H1 (cell line): ENCODE data around the gene SLC24A3. TPM values are rescaled to one million over a fixed set of nuclear protein-coding genes. Genes with fewer than 3 reads are reported as not detected.

Source experiments
- CTCF ChIA-PET: fragments of 300-600 bp; sonication (Branson Sonifier 250); formaldehyde crosslinking; loops from one replicate; lab custom pipeline; 2021; ENCODE audit not compliant: partially characterized antibody; lab: Charles Lee
- POLR2A ChIA-PET: fragments of 300-600 bp; sonication (Branson Sonifier 250); formaldehyde crosslinking; loops from one replicate; lab custom pipeline; 2021; ENCODE audit warnings: inconsistent platforms; ENCODE audit not compliant: partially characterized antibody; lab: Charles Lee
- DNase-seq, 2 experiments: peaks; one replicate each; pipeline versions ENCODE4 v3.0.0 to v3.0.0-alpha.2; 2010 to 2022; ENCODE audit warnings: low spot score in 2 of 2, low read depth in 1 of 2, mixed read lengths in 1 of 2
- FAIRE-seq: peaks from 2 replicates; lab custom pipeline; 2011; peaks lifted over from hg19 to GRCh38; lab: Jason Lieb, UNC
- H2AFZ ChIP-seq: 2 replicates; pipeline ENCODE4 v1.8.1; 2012; ENCODE audit warnings: low read length, inconsistent platforms
- H2AK5ac ChIP-seq: 2 replicates; pipeline ENCODE4 v1.6.1; 2013; ENCODE audit warnings: low read depth, low read length
- H2BK120ac ChIP-seq: replicated peaks from 2 replicates; pipeline ENCODE3; 2013; ENCODE audit warnings: low read depth, low read length, inconsistent platforms
- H2BK12ac ChIP-seq: 2 replicates; pipeline ENCODE4 v1.6.1; 2013; ENCODE audit warnings: low read depth, low read length
- H2BK15ac ChIP-seq: 2 replicates; pipeline ENCODE4 v1.6.1; 2013; ENCODE audit warnings: low read length
- H2BK20ac ChIP-seq: 2 replicates; pipeline ENCODE4 v1.6.1; 2013; ENCODE audit warnings: low read length
- H2BK5ac ChIP-seq: 2 replicates; pipeline ENCODE4 v1.6.1; 2013; ENCODE audit warnings: low read depth, low read length
- H3K14ac ChIP-seq: 2 replicates; pipeline ENCODE4 v1.6.1; 2013; ENCODE audit warnings: inconsistent platforms; ENCODE audit not compliant: insufficient read length
- H3K18ac ChIP-seq: 2 replicates; pipeline ENCODE4 v1.6.1; 2013; ENCODE audit warnings: low read length; ENCODE audit errors: extremely low read depth
- H3K23ac ChIP-seq: 2 replicates; pipeline ENCODE4 v1.6.1; 2013; ENCODE audit warnings: inconsistent platforms; ENCODE audit not compliant: insufficient read length
- H3K23me2 ChIP-seq: 2 replicates; pipeline ENCODE4 v1.6.1; 2013; ENCODE audit warnings: low read depth, low read length
- H3K27ac ChIP-seq: 2 replicates; pipeline ENCODE4 v1.6.1; 2011; ENCODE audit warnings: low read depth, low read length, inconsistent platforms
- H3K27me3 ChIP-seq, 4 experiments: replicated peaks in 1 of 4; 1 replicate in 1 of 4; 2 replicates in 3 of 4; pipeline versions ENCODE4 v1.6.1 to v1.8.1; 2011 to 2013; ENCODE audit warnings: low read length in 3 of 4, mild to moderate bottlenecking in 3 of 4, inconsistent platforms in 2 of 4, mixed read lengths in 2 of 4, moderate library complexity in 1 of 4; ENCODE audit not compliant: control insufficient read depth in 3 of 4, insufficient read depth in 3 of 4; ENCODE audit errors: extremely low read depth in 1 of 4
- H3K36me3 ChIP-seq, 4 experiments: 2 replicates each; pipeline versions ENCODE4 v1.6.1 to v1.8.1; 2011 to 2013; ENCODE audit warnings: mild to moderate bottlenecking in 4 of 4, low read length in 3 of 4, moderate library complexity in 2 of 4, control low read depth in 1 of 4, inconsistent platforms in 1 of 4; ENCODE audit not compliant: insufficient read depth in 4 of 4, control insufficient read depth in 2 of 4
- H3K4ac ChIP-seq: replicated peaks from 2 replicates; pipeline ENCODE3; 2013; ENCODE audit warnings: low read length, low read depth, mixed read lengths, inconsistent platforms; ENCODE audit not compliant: insufficient read length
- H3K4me1 ChIP-seq, 4 experiments: replicated peaks in 1 of 4; 1 replicate in 1 of 4; 2 replicates in 3 of 4; pipeline versions ENCODE4 v1.6.1 to v1.8.1; 2011 to 2013; ENCODE audit warnings: low read length in 3 of 4, inconsistent platforms in 2 of 4, mixed read lengths in 1 of 4; ENCODE audit not compliant: insufficient read depth in 4 of 4, control insufficient read depth in 3 of 4
- H3K4me2 ChIP-seq, 2 experiments: 2 replicates each; pipeline versions ENCODE4 v1.6.1 to v1.8.1; 2011 to 2013; ENCODE audit warnings: low read depth in 2 of 2, low read length in 2 of 2, control low read depth in 1 of 2, inconsistent platforms in 1 of 2, mild to moderate bottlenecking in 1 of 2; ENCODE audit not compliant: insufficient read depth in 1 of 2
- H3K4me3 ChIP-seq, 4 experiments: fragments of 200-600, 300-600 bp in 1 of 4; sonication (generic), shearing (Covaris generic), sonication (Bioruptor Twin) in 1 of 4; 2 replicates each; pipeline versions ENCODE4 v1.5.1 to v1.8.1; 2011 to 2016; ENCODE audit warnings: low read length in 4 of 4, low read depth in 3 of 4, control low read depth in 2 of 4, inconsistent platforms in 2 of 4, mild to moderate bottlenecking in 2 of 4, mixed read lengths in 1 of 4, moderate library complexity in 1 of 4; ENCODE audit not compliant: insufficient read depth in 2 of 4; ENCODE audit errors: extremely low read depth in 1 of 4
- H3K56ac ChIP-seq: replicated peaks from 2 replicates; pipeline ENCODE3; 2013; ENCODE audit warnings: low read depth, mild to moderate bottlenecking, mixed read lengths, low read length, inconsistent platforms; ENCODE audit not compliant: insufficient read length
- H3K79me1 ChIP-seq: 2 replicates; pipeline ENCODE4 v1.6.1; 2013; ENCODE audit warnings: low read depth, low read length, control low read depth
- H3K79me2 ChIP-seq, 2 experiments: 2 replicates each; pipeline versions ENCODE4 v1.6.1 to v1.8.1; 2012 to 2013; ENCODE audit warnings: low read length in 2 of 2, mild to moderate bottlenecking in 2 of 2, inconsistent platforms in 1 of 2; ENCODE audit not compliant: insufficient read depth in 2 of 2, control insufficient read depth in 1 of 2
- H3K9ac ChIP-seq, 4 experiments: replicated peaks in 1 of 4; 1 replicate in 1 of 4; 2 replicates in 3 of 4; pipeline versions ENCODE4 v1.6.1 to v1.8.1; 2011 to 2013; ENCODE audit warnings: low read depth in 3 of 4, low read length in 3 of 4, control low read depth in 2 of 4, mild to moderate bottlenecking in 2 of 4, moderate library complexity in 2 of 4, inconsistent platforms in 1 of 4; ENCODE audit errors: extremely low read depth in 1 of 4
- H3K9me3 ChIP-seq, 2 experiments: 2 replicates each; pipeline versions ENCODE4 v1.6.1 to v1.8.1; 2012 to 2013; ENCODE audit warnings: mild to moderate bottlenecking in 2 of 2, moderate library complexity in 2 of 2, control low read depth in 1 of 2, inconsistent platforms in 1 of 2, low read depth in 1 of 2, low read length in 1 of 2, mixed read lengths in 1 of 2; ENCODE audit not compliant: insufficient read depth in 2 of 2
- H4K20me1 ChIP-seq, 2 experiments: replicated peaks in 1 of 2; 2 replicates each; pipeline versions ENCODE3 to v1.8.1; 2011 to 2013; ENCODE audit warnings: inconsistent platforms in 2 of 2, low read length in 2 of 2, mild to moderate bottlenecking in 1 of 2; ENCODE audit not compliant: insufficient read depth in 2 of 2, control insufficient read depth in 1 of 2
- H4K5ac ChIP-seq: 2 replicates; pipeline ENCODE4 v1.6.1; 2013; ENCODE audit warnings: low read length, low read depth, mixed read lengths, inconsistent platforms; ENCODE audit not compliant: insufficient read length
- H4K8ac ChIP-seq: 2 replicates; pipeline ENCODE4 v1.8.0; 2013; ENCODE audit warnings: mild to moderate bottlenecking, moderate library complexity, low read length, inconsistent platforms; ENCODE audit not compliant: insufficient read depth; ENCODE audit errors: extremely low read depth
- H4K91ac ChIP-seq: replicated peaks from 2 replicates; pipeline ENCODE3; 2013; ENCODE audit warnings: low read length, mixed read lengths, inconsistent platforms; ENCODE audit not compliant: insufficient read length
- EP300 ChIP-seq, 2 experiments: IDR thresholded peaks; 1 replicate in 1 of 2; 2 replicates in 1 of 2; pipeline ENCODE4 v1.6.1; 2011 to 2012; ENCODE audit warnings: low read depth in 2 of 2, low read length in 2 of 2, mild to moderate bottlenecking in 2 of 2, borderline replicate concordance in 1 of 2, inconsistent platforms in 1 of 2, moderate library complexity in 1 of 2
- KDM5A ChIP-seq: fragments of 200-600 bp; IDR thresholded peaks from 2 replicates; pipeline ENCODE4 v1.7.1; 2012; ENCODE audit warnings: mild to moderate bottlenecking, low read length, inconsistent platforms, mixed read lengths
- SP1 ChIP-seq: IDR thresholded peaks from 2 replicates; pipeline ENCODE4 v1.6.1; 2011; ENCODE audit warnings: low read depth, low read length
- WGBS, 2 experiments: shearing (Covaris generic) in 1 of 2; methylation state at CpG; one replicate each; pipeline versions ENCODE4 v1.1.6 to v1.1.7; 2013 to 2015; ENCODE audit warnings: low lambda C conversion rate in 2 of 2, mixed read lengths in 2 of 2, inconsistent platforms in 1 of 2, low coverage in 1 of 2, missing lambda C conversion rate in 1 of 2; ENCODE audit not compliant: insufficient replicate concordance in 2 of 2, insufficient coverage in 1 of 2, insufficient read length in 1 of 2; ENCODE audit errors: extremely low coverage in 1 of 2, missing lambda C conversion rate in 1 of 2; 5-methylcytosine and 5-hydroxymethylcytosine counted together
- polyA plus RNA-seq, 7 experiments: library from polyadenylated mRNA; depleted of rRNA in 3 of 7; stranded (reverse) in 5 of 7; unstranded in 2 of 7; fragments of >200 nt in 5 of 7; fragments of 200-250 nt in 2 of 7; gene quantifications; 1 replicate in 5 of 7; 2 replicates in 1 of 7; 4 replicates in 1 of 7; pipeline versions ENCODE4 v1.2.1 to v1.2.3, GENCODE V29; 2011 to 2013; ENCODE audit warnings: missing spikeins in 2 of 7, mixed read lengths in 2 of 7
- total RNA-seq: library from RNA; stranded (reverse); fragmentation: NEBNext Ultra II Directional; extraction: Animal tissue kit (Norgen Biotek cat#: 25700); gene quantifications from 2 replicates; pipeline ENCODE4 v1.2.1, GENCODE V29; 2021

The SLC24A3 gene
- total and polyA plus RNA-seq, 2 of the 8 experiments (the other 6 are each of a cell fraction or from before 2014, with no cell fraction given), result 4.5 to 6.3 TPM

DNA sequence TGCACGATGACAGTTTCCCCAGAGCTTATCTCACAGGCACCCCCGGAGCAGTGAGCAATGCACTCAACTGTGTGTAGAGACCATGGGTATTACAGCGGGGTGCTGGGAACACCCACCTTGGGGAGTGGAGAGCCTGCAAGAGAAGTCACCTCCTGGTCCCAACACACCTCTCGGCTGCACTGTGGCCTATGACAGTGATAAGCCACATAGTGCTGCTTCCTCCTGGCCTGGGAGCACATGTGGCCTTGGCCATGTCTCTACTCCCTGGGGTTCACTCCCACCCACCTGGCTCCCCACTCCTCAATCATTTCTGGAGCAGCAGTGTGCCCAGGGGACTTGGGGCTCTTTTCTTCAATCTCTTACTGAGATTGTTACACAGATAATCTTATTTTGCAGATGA is 77.0 kb downstream of the SLC24A3 start:
- TF ChIP-seq KDM5A (no peak), EP300 (IDR thresholded peaks at IDR 0.05; ENCODE audit: borderline replicate concordance in 1 of 2, low read depth in 2 of 2, low read length in 2 of 2) (no peak), SP1 (no peak)
- H2BK20ac ChIP-seq, result no peak overlapping the region
- H3K14ac ChIP-seq, result no peak overlapping the region
- no peak overlapping the region for H2BK5ac ChIP-seq
- no peaks in the 10 kb centered on the region for H3K36me3 ChIP-seq
- no peak overlapping the region for H3K18ac ChIP-seq
- no peak overlapping the region for H4K8ac ChIP-seq
- FAIRE-seq, result no peak
- no peak overlapping the region for H2BK12ac ChIP-seq
- H2BK120ac ChIP-seq, result no peak overlapping the region
- no peaks in the 10 kb centered on the region for H4K20me1 ChIP-seq
- no peak overlapping the region for H3K4me2 ChIP-seq
- no peak for DNase-seq
- no peak overlapping the region for H4K91ac ChIP-seq
- no peak overlapping the region for H3K23ac ChIP-seq
- CTCF ChIA-PET, result interaction anchor here (1.6 kb wide), 1 partner anchor 8 kb away, joined by 4 read pairs; no protein-coding TSS in a partner anchor
- H3K23me2 ChIP-seq, result no peaks in the 10 kb centered on the region
- no peaks in the 10 kb centered on the region for H3K79me1 ChIP-seq
- no peak overlapping the region for H3K56ac ChIP-seq
- H4K5ac ChIP-seq, result no peak overlapping the region
- no peak overlapping the region for H3K4me3 ChIP-seq
- H2BK15ac ChIP-seq, result no peak overlapping the region
- H3K9ac ChIP-seq, result no peak overlapping the region
- no peak overlapping the region for H2AK5ac ChIP-seq
- H3K79me2 ChIP-seq, result no peaks in the 10 kb centered on the region
- WGBS, 2 experiments, result 95% methylated on average over 4 of the region's 4 CpGs; no CpG with 5 or more reads in 1 of the 2 experiments
- H3K27me3 ChIP-seq, result no peaks in the 10 kb centered on the region
- POLR2A ChIA-PET, result no interaction called here
- H3K4ac ChIP-seq, result no peak overlapping the region
- H3K4me1 ChIP-seq, result no peaks in the 10 kb centered on the region
- no peak overlapping the region for H2AFZ ChIP-seq
- H3K27ac ChIP-seq, result no peak overlapping the region
- H3K9me3 ChIP-seq, result no peaks in the 10 kb centered on the region
